Hematopoietic multipotent progenitor cell treated with erythropoietin and hydrocortisone succinate and interleukin-3 and kit ligand, for 6 days (in vitro differentiated cells): ENCODE measurements around the gene PPFIA4.

Source experiments
- DNase-seq: peaks from one replicate; pipeline ENCODE4 v3.0.0-alpha.2; 2015

Gene PPFIA4

GRCh38 chr1:203104789-203105390 is 78.6 kb downstream of the PPFIA4 start:
- no peak for DNase-seq

- no peak for DNase-seq
These were observed 86.2 kb downstream of the PPFIA4 start for GRCh38 chr1:203112475-203112874.

- DNase-seq, result no peak
These were observed 87.0 kb downstream of the PPFIA4 start for GRCh38 chr1:203113308-203113707.

GRCh38 chr1:203114202-203114601 is 87.9 kb downstream of the PPFIA4 start:
- no peak for DNase-seq

- DNase-seq, result no peak
These were observed 90.0 kb downstream of the PPFIA4 start for GRCh38 chr1:203116091-203116820.

DNA sequence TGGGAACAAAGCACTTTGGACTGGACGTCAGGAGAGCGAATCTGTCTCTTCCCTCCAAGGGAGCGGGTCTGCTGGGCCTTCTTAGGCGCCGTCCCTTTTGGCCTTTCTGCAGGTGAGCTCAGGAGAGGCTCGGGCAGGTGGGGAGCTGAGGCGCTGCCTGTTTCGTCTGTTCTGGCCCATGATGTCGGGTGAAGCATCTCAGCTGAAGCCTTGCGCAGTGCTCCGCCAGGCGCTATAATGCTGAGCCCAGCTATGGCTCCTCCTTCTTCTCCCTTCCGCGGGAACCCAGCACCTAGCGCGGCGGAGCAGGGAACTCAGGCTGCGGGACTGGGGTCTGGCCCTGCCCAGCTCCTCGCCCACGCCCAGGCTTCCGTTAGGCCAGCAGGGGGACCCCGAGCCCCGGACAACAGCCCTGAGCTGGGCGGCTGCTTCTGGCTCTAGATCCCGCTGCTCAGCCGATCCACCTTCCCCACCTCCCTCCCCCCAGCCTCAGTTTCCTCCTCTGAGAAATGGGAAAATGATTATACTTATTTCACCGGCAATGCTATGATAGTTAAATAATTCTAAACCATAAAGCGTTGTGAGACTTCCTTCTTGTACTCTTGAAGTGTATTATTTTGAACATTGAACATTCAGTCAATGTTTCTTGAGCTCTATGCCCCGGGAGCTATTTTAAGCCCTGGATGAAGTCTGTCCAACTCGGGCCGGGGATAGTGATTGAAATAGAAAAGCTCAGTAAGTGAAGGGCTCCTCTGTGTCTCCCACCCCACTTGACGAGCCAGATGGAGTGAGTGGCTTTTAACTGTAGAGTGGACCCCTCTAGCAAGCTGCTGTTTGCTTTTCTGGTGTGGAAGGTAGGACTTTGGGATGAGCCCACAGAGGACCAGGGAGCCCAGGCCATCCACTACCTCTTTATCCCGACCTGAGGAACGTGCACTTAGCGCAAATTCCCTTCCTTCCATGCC is 91.6 kb downstream of the PPFIA4 start:
- DNase-seq, result peak; percentile 74

GRCh38 chr1:203120325-203121153 is 94.2 kb downstream of the PPFIA4 start:
- no peak for DNase-seq

DNA sequence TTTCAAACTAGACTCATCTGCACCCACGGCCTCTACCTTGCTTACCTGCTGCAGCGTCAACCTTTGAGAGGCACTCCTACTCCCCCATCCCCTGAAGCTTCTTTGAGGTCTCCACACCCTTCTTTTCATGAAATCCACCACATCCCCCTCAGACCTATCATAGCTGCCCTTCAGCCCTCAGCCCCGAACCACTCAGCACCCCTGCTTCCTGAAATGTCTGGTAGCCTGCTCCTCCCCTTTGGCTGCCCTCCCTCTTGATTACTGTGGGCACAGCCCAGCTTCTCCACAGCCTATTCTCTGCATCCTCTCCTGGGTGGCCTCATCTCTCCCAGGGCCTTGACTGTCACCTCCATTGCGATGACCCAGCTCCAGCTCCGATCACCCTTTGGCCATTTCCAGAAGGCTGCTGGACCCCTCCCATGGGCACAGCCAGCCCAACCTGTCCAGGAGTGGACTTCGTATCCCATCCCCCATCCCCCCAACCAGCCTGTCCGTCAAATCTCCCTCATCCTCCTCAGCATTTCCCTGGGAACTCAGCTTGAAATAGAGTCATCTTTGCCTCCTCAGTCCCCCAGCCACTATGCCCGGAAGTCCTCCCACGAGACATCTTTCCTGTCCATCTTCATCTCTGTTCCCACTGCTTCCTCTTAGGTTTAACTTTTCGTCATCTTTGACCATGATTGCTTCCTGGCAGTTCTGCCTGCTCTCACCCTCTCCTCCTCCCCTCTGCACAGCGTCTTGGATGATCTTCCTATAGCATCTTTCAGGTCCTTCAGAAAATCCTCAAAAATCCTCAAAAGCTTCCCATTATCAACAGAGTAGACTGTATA is 95.1 kb downstream of the PPFIA4 start:
- DNase-seq, result no peak

GRCh38 chr1:203122159-203122558 is 95.9 kb downstream of the PPFIA4 start:
- DNase-seq, result no peak

GRCh38 chr1:203124011-203124410 is 97.7 kb downstream of the PPFIA4 start:
- no peak for DNase-seq

DNA sequence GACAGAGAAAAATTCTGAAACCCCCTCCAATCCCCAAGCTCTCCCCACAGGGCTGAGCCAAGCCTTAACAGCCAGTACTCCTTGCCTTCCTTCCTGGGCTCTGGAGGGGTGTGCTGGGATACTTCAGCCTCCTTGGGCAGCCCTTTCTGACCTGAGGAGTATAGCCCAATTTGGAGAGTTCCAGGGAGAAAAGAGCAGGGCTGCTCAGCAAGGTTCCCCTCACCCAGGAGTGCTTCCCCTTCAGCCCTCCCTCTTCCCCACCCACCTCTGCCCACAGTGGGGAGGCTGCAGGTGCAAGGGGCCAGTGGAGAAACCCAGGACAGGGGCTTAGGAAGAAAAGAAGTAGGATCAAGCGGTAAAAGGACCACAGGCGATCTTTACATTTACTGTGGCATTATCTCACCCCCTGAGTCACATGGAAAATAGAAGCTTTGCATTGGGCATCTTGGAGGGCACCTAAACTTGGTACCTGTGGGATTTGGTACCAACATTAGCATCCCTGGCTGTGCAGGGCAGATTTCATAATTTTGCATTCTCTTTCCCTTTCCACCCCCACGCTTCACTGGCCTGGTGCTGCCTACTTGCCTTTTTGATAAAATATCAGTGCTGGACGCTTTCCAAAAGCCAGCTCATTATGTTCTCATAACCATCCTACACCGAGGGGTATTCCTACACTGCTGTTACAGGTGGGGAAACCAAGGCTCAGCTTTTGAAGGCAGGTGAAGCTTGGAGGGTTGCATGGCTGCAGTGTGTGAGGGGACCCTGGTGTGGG is 98.4 kb downstream of the PPFIA4 start:
- no peak for DNase-seq

- no peak for DNase-seq
These were observed 100.0 kb downstream of the PPFIA4 start for GRCh38 chr1:203126151-203126865.

DNA sequence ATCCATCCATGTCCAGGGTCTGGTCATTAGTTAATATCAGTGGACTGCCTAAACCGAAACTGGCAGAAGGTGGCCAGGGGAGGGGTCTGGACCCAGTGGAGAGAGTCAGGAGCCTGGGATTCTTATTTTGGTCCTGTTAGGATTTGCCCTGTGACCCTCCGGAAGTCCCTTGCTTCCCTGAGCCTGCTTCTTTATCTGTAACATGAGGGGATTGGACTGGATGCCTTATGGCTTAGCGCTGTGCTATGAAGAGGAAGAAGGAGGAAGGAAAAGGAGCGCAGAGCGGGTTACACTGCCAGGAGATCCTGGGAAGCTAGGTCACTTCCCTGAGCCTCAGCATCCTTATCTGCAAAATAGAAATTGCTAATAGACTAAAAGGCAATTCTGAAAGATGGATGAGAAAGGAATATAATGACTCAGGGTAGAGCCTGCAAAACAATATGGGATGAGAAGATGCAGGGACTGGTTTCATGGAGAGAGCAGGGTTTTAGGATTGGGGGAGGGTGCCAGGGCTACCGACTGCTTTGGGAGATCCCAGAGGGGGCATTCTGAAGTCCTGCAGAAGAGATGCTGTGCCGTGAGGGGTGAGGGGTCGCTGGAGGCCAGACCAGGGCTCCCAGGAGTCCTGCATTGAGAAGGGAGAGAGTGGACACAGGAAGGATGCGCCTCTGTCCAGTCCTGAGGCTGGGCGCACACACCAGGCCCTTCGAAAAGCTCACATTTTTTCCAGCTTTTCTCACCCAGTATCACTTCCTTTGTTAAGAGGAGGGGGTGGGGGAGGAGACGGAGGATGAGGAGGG is 100.8 kb downstream of the PPFIA4 start:
- DNase-seq, result no peak

DNA sequence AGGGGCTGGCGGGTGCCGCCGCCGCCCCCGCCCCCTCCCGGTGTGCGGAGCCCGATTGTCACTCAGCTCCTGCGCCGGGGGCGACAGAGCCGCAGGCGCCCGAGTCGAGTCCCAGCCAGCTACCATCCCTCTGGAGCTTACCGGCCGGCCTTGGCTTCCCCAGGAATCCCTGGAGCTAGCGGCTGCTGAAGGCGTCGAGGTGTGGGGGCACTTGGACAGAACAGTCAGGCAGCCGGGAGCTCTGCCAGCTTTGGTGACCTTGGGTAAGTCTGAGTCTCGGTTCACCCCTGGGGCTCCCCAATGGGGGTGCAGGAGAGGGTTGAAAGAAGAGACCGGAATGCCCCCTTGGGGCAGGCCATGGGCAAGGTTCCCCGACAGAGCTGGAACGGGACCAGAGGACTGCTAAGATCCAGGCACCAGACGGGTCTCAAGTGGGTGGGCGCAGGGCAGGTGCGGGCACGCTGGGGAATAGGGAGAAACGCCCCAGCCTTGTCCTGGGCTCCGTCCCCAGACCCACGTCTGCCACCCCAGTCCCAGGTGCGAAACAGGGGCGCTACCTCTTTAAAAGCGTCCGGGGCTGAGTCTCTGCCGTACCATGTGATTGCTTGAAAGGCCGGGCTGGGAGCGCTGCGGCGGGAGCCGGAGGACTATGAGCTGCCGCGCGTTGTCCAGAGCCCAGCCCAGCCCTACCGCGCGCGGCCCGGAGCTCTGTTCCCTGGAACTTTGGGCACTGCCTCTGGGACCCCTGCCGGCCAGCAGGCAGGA is 101.6 kb downstream of the PPFIA4 start, which contains the start of gene ADORA1:
TSS of gene ADORA1 (plus strand) at position 61 of the 765 bp plus-strand sequence. CDS start 1,116 bp downstream, outside the sequence.
- DNase-seq, result peak; percentile 29

GRCh38 chr1:203128431-203128715 is 102.1 kb downstream of the PPFIA4 start:
- no peak for DNase-seq
